ENCODE data around the gene JDP2.
"Not testable (repeated sequence)": the region's sequence is repeated elsewhere in the genome, so short reads cannot be mapped to it uniquely, and the experiment has no call there.

Gene JDP2

DNA sequence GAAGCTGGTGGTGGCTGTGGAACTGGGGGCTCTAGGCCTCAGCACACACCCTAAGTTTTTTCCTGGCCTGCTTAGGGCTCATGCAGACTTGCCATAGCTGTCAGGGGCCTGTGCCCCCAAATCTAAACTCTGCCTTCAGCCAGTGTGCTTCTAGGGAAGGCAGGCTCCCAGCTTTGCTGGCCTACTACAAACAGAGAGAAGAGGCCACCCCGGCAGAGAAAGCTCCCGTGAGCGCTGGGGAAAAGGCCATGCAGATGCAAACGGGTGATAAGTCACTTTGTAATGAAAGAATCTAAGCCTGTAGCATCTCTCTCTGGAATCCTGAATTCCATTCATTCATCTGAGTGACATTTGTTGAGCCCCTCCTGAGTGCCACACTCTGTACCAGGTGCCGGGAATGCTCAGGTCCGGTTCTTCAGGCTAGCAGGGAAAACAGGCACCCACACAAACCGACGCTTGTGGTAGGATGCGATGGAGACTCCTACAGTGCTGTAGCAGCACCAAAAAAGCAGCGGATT is 29.9 kb downstream of the JDP2 start:
- no peak for DNase-seq

DNA sequence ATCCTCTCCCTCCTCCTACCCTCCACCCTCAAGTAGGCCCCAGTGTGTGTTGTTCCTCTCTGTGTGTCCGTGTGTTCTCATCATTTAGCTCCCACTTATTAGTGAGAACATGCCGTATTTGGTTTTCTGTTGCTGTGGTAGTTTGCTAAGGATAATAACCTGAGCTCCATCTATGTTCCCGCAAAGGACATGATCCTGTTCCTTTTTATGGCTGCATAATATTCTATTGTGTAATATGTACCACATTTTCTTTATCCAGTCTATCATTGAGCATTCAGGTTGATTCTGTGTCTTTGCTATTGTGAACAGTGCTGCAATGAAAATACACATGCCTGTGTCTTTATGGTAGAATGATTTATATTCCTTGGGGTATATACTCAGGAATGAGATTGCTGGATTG is 30.5 kb downstream of the JDP2 start:
- DNase-seq: no peak

- no peak for DNase-seq
These were observed 31.4 kb downstream of the JDP2 start for GRCh38 chr14:75459099-75459741.

DNA sequence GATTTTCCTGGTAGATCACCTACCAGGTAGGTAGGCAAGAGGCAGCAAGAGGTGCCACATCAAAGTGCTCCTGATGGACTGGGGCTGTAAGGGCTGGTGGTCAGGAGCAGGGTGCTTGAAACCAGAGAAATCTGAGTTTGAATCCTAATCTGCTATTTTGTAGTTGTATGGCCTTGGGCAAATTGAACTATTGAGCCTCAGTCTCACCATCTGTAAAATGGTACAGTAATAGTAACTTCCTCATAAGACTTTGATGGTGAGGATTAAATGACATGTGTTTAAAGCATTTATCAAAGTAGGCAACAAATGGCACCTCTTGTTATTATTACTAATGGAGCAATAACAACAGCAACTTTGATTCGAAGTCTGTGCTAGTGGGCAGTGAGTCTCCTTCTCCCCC is 32.0 kb downstream of the JDP2 start:
- DNase-seq: no peak

GRCh38 chr14:75460394-75460793 is 32.6 kb downstream of the JDP2 start:
- no peak for DNase-seq

DNA sequence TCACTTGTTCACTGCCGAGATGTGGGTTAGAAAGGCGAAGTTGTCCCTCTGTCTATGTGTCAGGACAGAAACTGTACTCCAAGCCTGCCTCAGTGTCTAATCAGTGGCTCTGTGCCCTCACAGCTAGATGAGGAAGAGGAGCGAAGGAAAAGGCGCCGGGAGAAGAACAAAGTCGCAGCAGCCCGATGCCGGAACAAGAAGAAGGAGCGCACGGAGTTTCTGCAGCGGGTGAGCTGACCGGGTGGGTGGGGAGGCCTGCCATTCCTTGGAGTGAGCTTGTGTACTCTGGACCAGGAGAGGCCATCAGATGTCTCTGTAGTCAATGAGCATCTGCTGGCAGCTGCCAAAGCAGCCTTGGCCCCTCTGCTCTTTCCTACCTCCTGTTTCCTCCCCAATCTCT is 33.5 kb downstream of the JDP2 start:
- DNase-seq: no peak

GRCh38 chr14:75461755-75462349 is 34.0 kb downstream of the JDP2 start:
- DNase-seq: no peak

- DNase-seq: no peak
These were observed 36.8 kb downstream of the JDP2 start for GRCh38 chr14:75464626-75465025.

GRCh38 chr14:75467763-75468162 is 39.9 kb downstream of the JDP2 start:
- no peak for DNase-seq

- DNase-seq: no peak
These were observed 41.3 kb downstream of the JDP2 start for GRCh38 chr14:75469164-75469563.

- peak; percentile 9 to 54 for DNase-seq
These were observed 41.9 kb downstream of the JDP2 start for GRCh38 chr14:75469606-75470237.

DNA sequence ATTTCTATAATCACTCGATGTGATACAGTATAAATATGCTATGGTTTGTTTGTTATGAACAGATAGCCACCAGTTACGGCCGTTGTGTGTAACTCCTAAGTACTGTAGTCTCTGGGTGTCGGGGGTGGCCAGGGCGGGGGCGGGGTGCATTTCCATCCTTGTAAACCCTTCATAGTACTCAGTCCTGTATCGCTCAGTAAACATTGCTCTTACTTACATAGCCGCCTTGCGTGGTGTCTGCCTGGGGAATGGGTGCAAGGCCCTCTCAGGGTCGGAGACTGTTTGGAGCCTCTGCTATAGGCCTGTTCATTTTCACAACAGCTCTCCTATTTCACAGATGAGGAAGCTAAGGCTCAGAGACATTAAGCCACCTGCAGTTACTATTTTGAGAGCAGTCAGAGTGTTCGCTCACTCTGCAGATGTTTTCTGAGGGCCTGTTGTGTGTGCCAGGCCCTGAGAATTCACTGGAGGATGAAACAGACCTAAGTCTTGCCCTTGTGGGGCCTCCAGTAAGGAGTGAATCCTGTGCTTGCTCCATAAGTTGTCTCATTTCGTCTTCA is 42.5 kb downstream of the JDP2 start:
- DNase-seq: no peak

GRCh38 chr14:75471059-75471458 is 43.2 kb downstream of the JDP2 start:
- DNase-seq: no peak

DNA sequence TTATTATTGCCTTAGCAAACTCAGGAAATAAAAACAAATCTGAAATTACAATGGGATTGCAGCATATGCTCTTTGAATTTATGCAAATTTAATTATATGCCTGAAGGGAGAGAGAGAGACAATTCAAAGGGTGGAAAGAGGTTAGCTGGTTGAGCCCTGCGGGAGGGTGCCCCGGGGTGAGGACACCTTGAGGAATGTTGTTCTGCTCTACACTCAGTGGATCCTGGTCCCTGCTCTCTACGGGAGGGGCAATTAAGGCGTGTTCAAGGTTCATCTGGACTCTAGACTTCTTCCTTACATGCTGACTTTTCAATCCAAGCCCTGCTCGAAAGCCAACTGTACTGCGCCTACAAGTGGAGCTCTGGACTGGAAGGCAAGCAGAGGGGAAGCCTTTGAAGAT is 46.3 kb downstream of the JDP2 start:
- DNase-seq: not testable (repeated sequence)

- DNase-seq: no peak
These were observed 48.6 kb downstream of the JDP2 start for GRCh38 chr14:75476274-75476995.

DNA sequence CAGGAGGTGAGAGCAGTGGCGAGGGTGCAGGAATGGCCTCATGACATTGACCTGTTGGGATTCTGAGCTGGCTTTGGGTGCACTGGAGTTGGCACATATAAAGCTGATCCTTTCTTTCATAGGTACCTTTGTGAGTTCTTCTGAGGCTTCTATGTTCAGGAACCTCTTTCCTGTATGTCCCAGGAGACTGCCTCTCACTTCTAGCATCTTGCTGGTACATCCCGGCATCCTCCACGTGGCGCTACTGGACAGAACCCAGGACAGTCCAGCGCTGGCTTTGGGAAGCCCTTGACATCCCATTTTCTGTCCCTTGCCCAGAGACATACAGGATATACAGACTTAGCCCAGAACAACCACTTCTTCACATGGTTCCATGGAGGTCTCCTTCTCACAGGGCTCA is 50.1 kb downstream of the JDP2 start:
- DNase-seq: no peak

- DNase-seq: no peak
These were observed 52.2 kb downstream of the JDP2 start for GRCh38 chr14:75479770-75480600.

DNA sequence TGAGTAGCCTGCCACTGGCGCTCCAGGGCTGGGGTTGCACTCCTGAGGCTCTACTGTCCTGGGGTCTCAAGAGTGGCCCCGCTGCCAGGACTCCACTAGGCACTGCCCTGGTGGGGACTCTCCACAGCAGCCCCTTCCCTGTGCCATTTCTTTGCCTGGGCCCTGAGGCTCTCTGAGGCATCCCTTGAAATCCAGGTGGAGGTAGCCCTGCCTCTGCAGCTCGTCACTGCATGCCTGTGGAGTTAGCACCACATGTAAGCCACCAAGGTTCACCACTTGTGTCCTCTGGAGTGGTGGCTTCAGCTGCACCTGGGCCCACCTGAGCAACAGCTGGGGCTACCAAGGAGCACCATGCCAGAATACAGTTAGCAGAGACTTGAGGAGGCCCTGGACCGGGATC is 54.5 kb downstream of the JDP2 start:
- no peak for DNase-seq

GRCh38 chr14:75484711-75485429 is 57.0 kb downstream of the JDP2 start:
- no peak for DNase-seq

DNA sequence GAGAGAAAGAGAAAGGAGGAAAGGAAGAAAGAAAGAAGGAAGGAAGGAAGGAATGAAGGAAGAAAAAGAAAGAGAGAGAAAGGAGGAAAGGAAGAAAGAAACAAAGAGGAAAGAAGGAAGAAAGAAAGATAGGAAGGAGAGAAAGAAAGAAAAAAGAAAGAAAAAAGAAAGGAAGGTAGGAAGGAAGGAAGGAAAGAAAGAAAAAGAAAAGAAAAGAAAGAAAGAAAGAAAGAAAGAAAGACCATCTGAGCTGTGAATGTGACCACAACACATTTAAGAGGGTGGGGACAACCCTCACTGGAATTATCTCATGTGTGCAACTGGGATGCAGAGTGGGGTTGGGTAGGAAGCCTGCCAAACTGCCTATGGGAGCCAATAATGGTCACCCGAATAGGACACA is 58.5 kb downstream of the JDP2 start:
- DNase-seq: no peak

GRCh38 chr14:75487155-75487671 is 59.4 kb downstream of the JDP2 start:
- DNase-seq: no peak

- DNase-seq: no peak
These were observed 61.6 kb downstream of the JDP2 start for GRCh38 chr14:75489480-75489837.

All from NCI-H446 (cell line).